ENCODE data around the gene UBE2H.

UBE2H gene

GRCh38 chr7:129857313-129857712, 95.4 kb downstream of the UBE2H start (continued):
- TF ChIP-seq ZNF280C (tag by site-specific recombination; IDR thresholded peaks at IDR 0.05) (no peak), ZNF580 (tag by site-specific recombination; IDR thresholded peaks at IDR 0.05) (no peak), TRIM28 (IDR thresholded peaks at IDR 0.05; ENCODE audit: borderline replicate concordance, low read length) (no peak)

- Histone ChIP-seq H3K4me3 (ENCODE audit: low read depth, low read length) (no peak overlapping the region), H3K4me1 (ENCODE audit: control insufficient read depth, insufficient read depth, low read length) (peaks cover 21% of the 10 kb centered on the region), H3K36me3 (ENCODE audit: control insufficient read depth in 2 of 2, insufficient read depth in 1 of 2, low read length in 2 of 2) (no peaks in the 10 kb centered on the region), H3K27ac (ENCODE audit: extremely low read depth, low read depth, low read length) (no peak overlapping the region), H3K9me3 (ENCODE audit: control insufficient read depth, insufficient read depth, low read depth, low read length) (no peaks in the 10 kb centered on the region)
- POLR2A ChIA-PET = no interaction called here
- CTCF ChIA-PET = interaction anchor here (0.6 to 1.0 kb wide), 3 partner anchors 27 to 33 kb away, joined by 3 to 4 read pairs (median 3); no protein-coding TSS in a partner anchor
- peak; percentile 71 for TF ChIP-seq ZNF843 (tag by site-specific recombination; IDR thresholded peaks at IDR 0.05)
- peak; percentile 75 for TF ChIP-seq ZNF580 (tag by site-specific recombination; IDR thresholded peaks at IDR 0.05)
- TF ChIP-seq PRDM10 (tag by site-specific recombination; IDR thresholded peaks at IDR 0.05) = peak; percentile 89
- TF ChIP-seq ZNF513 (tag by site-specific recombination; IDR thresholded peaks at IDR 0.05) = no peak
- 0 out of 2 replicates have a peak, but pooled peaks have one; percentile 13 for TF ChIP-seq HIC1 (tag by site-specific recombination; IDR thresholded peaks at IDR 0.05)
- peak; percentile 47; the same call in 1 of the 2 replicates for TF ChIP-seq ZNF664 (tag by site-specific recombination; IDR thresholded peaks at IDR 0.05)
- peak; percentile 85 for TF ChIP-seq OSR2 (tag by site-specific recombination; IDR thresholded peaks at IDR 0.05)
- peak; percentile 87 for TF ChIP-seq PRDM6 (tag by site-specific recombination; IDR thresholded peaks at IDR 0.05)
- no peak for TF ChIP-seq HOXC10 (CRISPR knock-in tag; IDR thresholded peaks at IDR 0.05)
- no peak for TF ChIP-seq ZNF529 (tag by site-specific recombination; IDR thresholded peaks at IDR 0.05; ENCODE audit: insufficient replicate concordance)
- no peak for TF ChIP-seq ZNF561 (tag by site-specific recombination; IDR thresholded peaks at IDR 0.05; ENCODE audit: borderline replicate concordance)
- no peak for TF ChIP-seq ZNF266 (tag by site-specific recombination; IDR thresholded peaks at IDR 0.05; ENCODE audit: low read depth)
- TF ChIP-seq ZBTB20 (tag by site-specific recombination; IDR thresholded peaks at IDR 0.05) = no peak
- no peak for TF ChIP-seq PATZ1 (tag by site-specific recombination; IDR thresholded peaks at IDR 0.05)
- no peak for TF ChIP-seq KLF16 (tag by site-specific recombination; IDR thresholded peaks at IDR 0.05)
- no peak for TF ChIP-seq ZFHX2 (tag by site-specific recombination; conservative IDR thresholded peaks at IDR 0.05)
- no peak for TF ChIP-seq WT1 (tag by site-specific recombination; IDR thresholded peaks at IDR 0.05)
- TF ChIP-seq ZNF274 (IDR thresholded peaks at IDR 0.05; ENCODE audit: low read length) = no peak
- no peak for TF ChIP-seq ZNF274 (tag by site-specific recombination; IDR thresholded peaks at IDR 0.05; ENCODE audit: borderline replicate concordance)
Measured at GRCh38 chr7:129855935-129856717, 96.6 kb downstream of the UBE2H start.

Measured in HEK293 (cell line).